SK-N-MC (cell line): ENCODE measurements around the gene ING5.
"Not testable (repeated sequence)": the region's sequence is repeated elsewhere in the genome, so short reads cannot be mapped to it uniquely, and the experiment has no call there.

ENCODE experiments used
- DNase-seq: peaks from one replicate; pipeline ENCODE4 v3.0.0-alpha.2; 2011; ENCODE audit warnings: low read depth, low spot score
- H3K27ac ChIP-seq: fragments of 200-600 bp; sonication (generic); 2 replicates; pipeline ENCODE4 v1.5.1; 2016; ENCODE audit warnings: mixed run types
- H3K36me3 ChIP-seq: fragments of 200-600 bp; sonication (generic); 2 replicates; pipeline ENCODE4 v1.6.1; 2017; ENCODE audit warnings: antibody characterized with exemption, low read length, mixed read lengths; ENCODE audit not compliant: insufficient read depth
- H3K4me3 ChIP-seq: fragments of 200-600 bp; sonication (generic); 2 replicates; pipeline ENCODE4 v1.5.1; 2016
- H3K9ac ChIP-seq: fragments of 200-600 bp; sonication (generic); 2 replicates; pipeline ENCODE4 v1.8.0; 2017; ENCODE audit warnings: mixed run types, mixed read lengths; ENCODE audit not compliant: insufficient read length
- H3K9me3 ChIP-seq: fragments of 200-600 bp; sonication (generic); 2 replicates; pipeline ENCODE4 v1.6.1; 2017; ENCODE audit warnings: low read depth, mild to moderate bottlenecking, antibody characterized with exemption, low read length, moderate library complexity, mixed read lengths
- EZH2 ChIP-seq: fragments of 200-600 bp; sonication (generic); IDR thresholded peaks from one replicate; pipeline ENCODE4 v1.6.1; 2017; ENCODE audit warnings: antibody characterized with exemption
- FOXP2 ChIP-seq: optimal IDR thresholded peaks from 2 replicates; pipeline ENCODE3; 2011; ENCODE audit warnings: mild to moderate bottlenecking, moderate library complexity; ENCODE audit not compliant: insufficient read depth; ENCODE audit errors: extremely low read length, control extremely low read depth
- POLR2AphosphoS5 ChIP-seq: IDR thresholded peaks from 2 replicates; pipeline ENCODE4 v1.6.1; 2012; ENCODE audit warnings: mild to moderate bottlenecking, low read depth, low read length, borderline replicate concordance

Gene ING5

GRCh38 chr2:241739177-241739576, 37.3 kb downstream of the ING5 start:
- no peak overlapping the region for H3K4me3 ChIP-seq
- H3K36me3 ChIP-seq, result peaks cover 5% of the 10 kb centered on the region; the same call in 1 of the 2 replicates
- H3K27ac ChIP-seq, result no peak overlapping the region
- no peak overlapping the region for H3K9ac ChIP-seq
- DNase-seq, result no peak
- H3K9me3 ChIP-seq, result no peaks in the 10 kb centered on the region
- TF ChIP-seq EZH2 (no peak), POLR2AphosphoS5 (no peak), FOXP2 (no peak)

GRCh38 chr2:241739651-241740050, 37.8 kb downstream of the ING5 start:
- no peak for TF ChIP-seq FOXP2
- TF ChIP-seq EZH2, result no peak
- TF ChIP-seq POLR2AphosphoS5, result no peak
- Histone ChIP-seq H3K9me3 (no peaks in the 10 kb centered on the region), H3K27ac (no peak overlapping the region), H3K4me3 (no peak overlapping the region), H3K36me3 (peaks cover 10% of the 10 kb centered on the region; the same call in 1 of the 2 replicates), H3K9ac (no peak overlapping the region)
- no peak for DNase-seq

- TF ChIP-seq POLR2AphosphoS5 (no peak), EZH2 (no peak)
- H3K9me3 ChIP-seq, result no peaks in the 10 kb centered on the region
- H3K27ac ChIP-seq, result no peak overlapping the region
- no peak overlapping the region for H3K9ac ChIP-seq
- H3K4me3 ChIP-seq, result no peak overlapping the region
- DNase-seq, result no peak
- H3K36me3 ChIP-seq, result peaks cover 23% of the 10 kb centered on the region; the same call in 1 of the 2 replicates
Measured at GRCh38 chr2:241741016-241741415, 39.2 kb downstream of the ING5 start.

GRCh38 chr2:241742320-241742939, 40.6 kb downstream of the ING5 start:
- no peak overlapping the region for H3K9ac ChIP-seq
- H3K4me3 ChIP-seq, result no peak overlapping the region
- no peaks in the 10 kb centered on the region for H3K9me3 ChIP-seq
- no peak for TF ChIP-seq FOXP2
- TF ChIP-seq EZH2, result no peak
- no peak for TF ChIP-seq POLR2AphosphoS5
- no peak for DNase-seq
- peaks cover 27% of the 10 kb centered on the region; the same call in 1 of the 2 replicates for H3K36me3 ChIP-seq
- H3K27ac ChIP-seq, result no peak overlapping the region

GRCh38 chr2:241743008-241743407, 41.2 kb downstream of the ING5 start:
- DNase-seq, H3K4me3 ChIP-seq, H3K9ac ChIP-seq, H3K27ac ChIP-seq, H3K9me3 ChIP-seq: not testable (repeated sequence)
- H3K36me3 ChIP-seq, result peaks cover 27% of the 10 kb centered on the region; the same call in 1 of the 2 replicates

GRCh38 chr2:241743620-241744019, 41.8 kb downstream of the ING5 start:
- TF ChIP-seq POLR2AphosphoS5, result no peak
- TF ChIP-seq FOXP2, result no peak
- TF ChIP-seq EZH2, result no peak
- DNase-seq, result no peak
- Histone ChIP-seq H3K9me3 (no peaks in the 10 kb centered on the region), H3K27ac (no peak overlapping the region), H3K9ac (no peak overlapping the region), H3K4me3 (no peak overlapping the region), H3K36me3 (peaks cover 27% of the 10 kb centered on the region; the same call in 1 of the 2 replicates)

- peaks cover 30% of the 10 kb centered on the region; the same call in 1 of the 2 replicates for H3K36me3 ChIP-seq
Measured at GRCh38 chr2:241744028-241744754, 42.4 kb downstream of the ING5 start.

GRCh38 chr2:241745276-241745675, 43.4 kb downstream of the ING5 start:
- Histone ChIP-seq H3K9ac (no peak overlapping the region), H3K36me3 (peaks cover 31% of the 10 kb centered on the region; the same call in 1 of the 2 replicates), H3K9me3 (no peaks in the 10 kb centered on the region), H3K4me3 (no peak overlapping the region), H3K27ac (no peak overlapping the region)
- no peak for DNase-seq
- TF ChIP-seq EZH2, result no peak
- no peak for TF ChIP-seq FOXP2
- no peak for TF ChIP-seq POLR2AphosphoS5

More at GRCh38 chr2:241744028-241744754, 42.4 kb downstream of the ING5 start:
- Histone ChIP-seq H3K9me3 (no peaks in the 10 kb centered on the region), H3K27ac (no peak overlapping the region), H3K9ac (no peak overlapping the region), H3K4me3 (no peak overlapping the region)
- DNase-seq, result no peak
- TF ChIP-seq EZH2 (no peak), POLR2AphosphoS5 (no peak), FOXP2 (no peak)

- no peak overlapping the region for H3K27ac ChIP-seq
- DNase-seq, result no peak
- H3K4me3 ChIP-seq, result no peak overlapping the region
- H3K9me3 ChIP-seq, result no peaks in the 10 kb centered on the region
- H3K9ac ChIP-seq, result no peak overlapping the region
- TF ChIP-seq EZH2 (no peak), FOXP2 (no peak), POLR2AphosphoS5 (no peak)
- H3K36me3 ChIP-seq, result peaks cover 32% of the 10 kb centered on the region; the same call in 1 of the 2 replicates
Measured at GRCh38 chr2:241746084-241746483, 44.2 kb downstream of the ING5 start.
